ENCODE results near the gene MIPOL1. TPM values are rescaled to one million over a fixed set of nuclear protein-coding genes. Genes with fewer than 3 reads are reported as not detected.
"Not testable (repeated sequence)": the region's sequence is repeated elsewhere in the genome, so short reads cannot be mapped to it uniquely, and the experiment has no call there.

MIPOL1 gene
- total RNA-seq, 1 donor from 2014 or later, result 9.5 TPM

GRCh38 chr14:37236044-37236443 is 38.3 kb downstream of the MIPOL1 start:
- not testable (repeated sequence) for DNase-seq

- DNase-seq, result no peak
Measured at GRCh38 chr14:37237094-37237493, 39.4 kb downstream of the MIPOL1 start.

GRCh38 chr14:37237735-37238200 is 40.0 kb downstream of the MIPOL1 start:
- DNase-seq, result no peak

GRCh38 chr14:37241198-37241597 is 43.5 kb downstream of the MIPOL1 start:
- no peak for DNase-seq

- peak; percentile 70 for DNase-seq
Measured at GRCh38 chr14:37246427-37246829, 48.7 kb downstream of the MIPOL1 start.

GRCh38 chr14:37247791-37248461 is 50.2 kb downstream of the MIPOL1 start:
- DNase-seq, result no peak

GRCh38 chr14:37251775-37252174 is 54.0 kb downstream of the MIPOL1 start:
- DNase-seq, result no peak

- no peak for DNase-seq
Measured at GRCh38 chr14:37252434-37252833, 54.7 kb downstream of the MIPOL1 start.

GRCh38 chr14:37253905-37254304 is 56.2 kb downstream of the MIPOL1 start:
- peak; percentile 77 for DNase-seq

- DNase-seq, result no peak
Measured at GRCh38 chr14:37254411-37254947, 56.7 kb downstream of the MIPOL1 start.

- no peak for DNase-seq
Measured at GRCh38 chr14:37257501-37258070, 59.8 kb downstream of the MIPOL1 start.

- no peak for DNase-seq
Measured at GRCh38 chr14:37262649-37263048, 64.9 kb downstream of the MIPOL1 start.

- no peak for DNase-seq
Measured at GRCh38 chr14:37263656-37264236, 66.0 kb downstream of the MIPOL1 start.

GRCh38 chr14:37268788-37269187 is 71.1 kb downstream of the MIPOL1 start:
- no peak for DNase-seq

- DNase-seq, result peak; percentile 21
Measured at GRCh38 chr14:37270629-37271028, 72.9 kb downstream of the MIPOL1 start.

GRCh38 chr14:37272569-37272968 is 74.8 kb downstream of the MIPOL1 start:
- no peak for DNase-seq

GRCh38 chr14:37274652-37275051 is 76.9 kb downstream of the MIPOL1 start:
- DNase-seq, result no peak

GRCh38 chr14:37275963-37276362 is 78.2 kb downstream of the MIPOL1 start:
- no peak for DNase-seq

- no peak for DNase-seq
Measured at GRCh38 chr14:37278636-37279538, 81.2 kb downstream of the MIPOL1 start.

GRCh38 chr14:37279818-37280217 is 82.1 kb downstream of the MIPOL1 start:
- no peak for DNase-seq

GRCh38 chr14:37284760-37285159 is 87.0 kb downstream of the MIPOL1 start:
- DNase-seq, result no peak

GRCh38 chr14:37285220-37285619 is 87.5 kb downstream of the MIPOL1 start:
- DNase-seq, result no peak

- DNase-seq, result no peak
Measured at GRCh38 chr14:37289688-37290087, 92.0 kb downstream of the MIPOL1 start.

Data from dermis blood vessel endothelial cell (primary cell).